ENCODE measurements around the gene DUOX1. TPM values are rescaled to one million over a fixed set of nuclear protein-coding genes. Genes with fewer than 3 reads are reported as not detected.
A peak's percentile ranks its signal among the peaks of the same experiment; 100 is the strongest.

Gene DUOX1
- total RNA-seq, 1 donor from 2014 or later: 0.07 TPM

DNA sequence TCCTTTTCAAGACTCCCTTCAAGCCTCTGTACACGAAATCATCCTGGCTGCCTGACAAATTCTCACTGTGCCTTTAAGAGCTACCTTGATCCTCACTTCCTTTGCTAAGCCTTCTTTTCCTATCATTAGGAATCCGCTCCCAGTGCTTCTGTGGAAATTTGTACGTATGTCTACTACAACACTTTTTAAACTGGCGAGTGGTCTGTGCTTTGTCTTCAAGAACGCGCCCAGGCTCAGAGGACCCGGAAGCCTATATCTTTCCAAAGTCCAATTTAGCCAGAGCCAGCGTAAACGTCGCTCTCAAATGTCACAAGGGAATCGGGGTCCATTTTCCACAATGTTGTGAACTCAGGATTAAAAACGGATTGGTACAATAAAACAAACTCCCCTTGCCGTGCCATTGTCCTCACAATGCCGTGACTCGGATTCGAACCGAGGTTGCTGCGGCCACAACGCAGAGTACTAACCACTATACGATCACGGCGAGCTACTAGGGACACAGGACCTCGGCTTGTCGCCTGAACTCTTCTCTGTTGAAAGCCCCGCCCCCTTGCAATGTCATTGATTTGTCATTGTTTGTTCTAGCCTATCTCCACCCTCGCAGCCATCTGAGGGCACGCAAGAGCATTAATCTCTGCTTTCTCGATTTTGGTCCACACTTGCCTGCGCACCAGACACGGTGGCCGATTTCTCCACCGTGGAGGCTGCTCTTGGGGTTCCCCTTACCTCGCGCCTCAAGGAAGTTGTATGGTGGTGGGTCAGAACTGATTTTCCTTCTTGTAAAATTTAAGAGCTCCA, 70.4 kb downstream of the DUOX1 start:
- Mint-ChIP-seq H3K27ac (ENCODE audit: unreplicated experiment) (no peak overlapping the region), H3K36me3 (ENCODE audit: low read depth, unreplicated experiment) (no peaks in the 10 kb centered on the region), H3K4me1 (ENCODE audit: low read depth, unreplicated experiment) (peaks cover 5% of the 10 kb centered on the region), H3K4me3 (ENCODE audit: unreplicated experiment) (no peak overlapping the region), H3K9me3 (ENCODE audit: unreplicated experiment) (no peaks in the 10 kb centered on the region), H3K27me3 (ENCODE audit: low read depth, unreplicated experiment) (peaks cover 2% of the 10 kb centered on the region)
- Histone ChIP-seq H3K4me2 (ENCODE audit: low read length) (peak overlapping the region; percentile 98), H3K27me3 (ENCODE audit: insufficient read depth, low read length) (no peaks in the 10 kb centered on the region), H3K9me3 (ENCODE audit: insufficient read depth, low read depth, low read length) (no peaks in the 10 kb centered on the region), H3K36me3 (ENCODE audit: insufficient read depth, low read length) (no peaks in the 10 kb centered on the region), H3K79me2 (ENCODE audit: insufficient read depth, low read length) (no peaks in the 10 kb centered on the region), H3K4me1 (ENCODE audit: insufficient read depth, low read length) (peaks cover 8% of the 10 kb centered on the region), H3K27ac (ENCODE audit: low read depth, low read length) (peak overlapping the region; percentile 88), H3K4me3 (ENCODE audit: insufficient read depth, low read depth, low read length) (peak overlapping the region; percentile 90), H2AFZ (ENCODE audit: low read depth, low read length) (peak overlapping the region; percentile 97), H3K9ac (ENCODE audit: low read length) (peak overlapping the region; percentile 91), H4K20me1 (ENCODE audit: insufficient read depth, low read length) (no peaks in the 10 kb centered on the region)
- no peak for TF ChIP-seq EZH2 (IDR thresholded peaks at IDR 0.05; ENCODE audit: insufficient read depth, low read length)
- TF ChIP-seq, protein P1, sequence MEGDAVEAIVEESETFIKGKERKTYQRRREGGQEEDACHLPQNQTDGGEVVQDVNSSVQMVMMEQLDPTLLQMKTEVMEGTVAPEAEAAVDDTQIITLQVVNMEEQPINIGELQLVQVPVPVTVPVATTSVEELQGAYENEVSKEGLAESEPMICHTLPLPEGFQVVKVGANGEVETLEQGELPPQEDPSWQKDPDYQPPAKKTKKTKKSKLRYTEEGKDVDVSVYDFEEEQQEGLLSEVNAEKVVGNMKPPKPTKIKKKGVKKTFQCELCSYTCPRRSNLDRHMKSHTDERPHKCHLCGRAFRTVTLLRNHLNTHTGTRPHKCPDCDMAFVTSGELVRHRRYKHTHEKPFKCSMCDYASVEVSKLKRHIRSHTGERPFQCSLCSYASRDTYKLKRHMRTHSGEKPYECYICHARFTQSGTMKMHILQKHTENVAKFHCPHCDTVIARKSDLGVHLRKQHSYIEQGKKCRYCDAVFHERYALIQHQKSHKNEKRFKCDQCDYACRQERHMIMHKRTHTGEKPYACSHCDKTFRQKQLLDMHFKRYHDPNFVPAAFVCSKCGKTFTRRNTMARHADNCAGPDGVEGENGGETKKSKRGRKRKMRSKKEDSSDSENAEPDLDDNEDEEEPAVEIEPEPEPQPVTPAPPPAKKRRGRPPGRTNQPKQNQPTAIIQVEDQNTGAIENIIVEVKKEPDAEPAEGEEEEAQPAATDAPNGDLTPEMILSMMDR (IDR thresholded peaks at IDR 0.05; ENCODE audit: insufficient read depth, low read depth, low read length): no peak
- DNase-seq (ENCODE audit: low read depth) (peak; percentile 95), FAIRE-seq (no peak)

DNA sequence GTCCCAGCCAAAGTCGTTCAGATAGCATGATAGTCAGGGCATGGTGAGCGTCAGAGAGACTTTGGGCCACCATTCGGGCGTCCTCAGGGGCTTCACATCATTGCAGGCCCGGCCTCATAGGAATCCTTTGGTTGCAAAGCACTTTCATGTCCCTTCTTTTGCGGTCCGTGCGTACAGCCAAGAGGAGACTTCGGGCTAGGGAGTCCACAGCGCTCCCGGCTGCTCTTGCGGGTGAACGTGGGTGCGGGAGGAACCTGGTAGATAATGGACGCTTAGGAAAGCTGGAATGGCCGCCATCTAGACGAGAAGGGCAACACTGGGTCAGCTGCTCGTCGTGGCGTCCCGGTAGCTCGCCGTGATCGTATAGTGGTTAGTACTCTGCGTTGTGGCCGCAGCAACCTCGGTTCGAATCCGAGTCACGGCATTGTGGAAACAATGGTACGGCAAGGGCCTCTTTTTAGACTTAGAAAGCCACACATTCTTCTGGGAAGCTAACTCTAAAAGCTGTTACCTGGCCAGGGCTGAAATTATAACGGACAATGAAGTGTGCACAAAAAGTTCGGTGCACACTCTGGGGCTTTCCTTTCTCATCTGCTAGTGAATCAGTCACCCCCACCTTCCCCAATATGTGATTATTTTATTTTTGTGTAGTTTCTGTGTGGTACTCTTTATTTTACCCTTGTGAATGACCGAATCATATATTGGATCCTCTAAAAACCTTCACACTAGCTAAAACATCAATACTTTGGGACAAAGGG, 71.2 kb downstream of the DUOX1 start:
- H2AFZ ChIP-seq (ENCODE audit: low read depth, low read length): peak overlapping the region; percentile 97
- peaks cover 5% of the 10 kb centered on the region for H3K4me1 Mint-ChIP-seq (ENCODE audit: low read depth, unreplicated experiment)
- no peaks in the 10 kb centered on the region for H4K20me1 ChIP-seq (ENCODE audit: insufficient read depth, low read length)
- no peaks in the 10 kb centered on the region for H3K36me3 ChIP-seq (ENCODE audit: insufficient read depth, low read length)
- no peaks in the 10 kb centered on the region for H3K9me3 Mint-ChIP-seq (ENCODE audit: unreplicated experiment)
- no peaks in the 10 kb centered on the region for H3K79me2 ChIP-seq (ENCODE audit: insufficient read depth, low read length)
- no peaks in the 10 kb centered on the region for H3K9me3 ChIP-seq (ENCODE audit: insufficient read depth, low read depth, low read length)
- no peak overlapping the region for H3K27ac Mint-ChIP-seq (ENCODE audit: unreplicated experiment)
- H3K27me3 ChIP-seq (ENCODE audit: insufficient read depth, low read length): peaks cover 3% of the 10 kb centered on the region
- H3K27ac ChIP-seq (ENCODE audit: low read depth, low read length): peak overlapping the region; percentile 88
- H3K4me3 Mint-ChIP-seq (ENCODE audit: unreplicated experiment): no peak overlapping the region
- H3K4me2 ChIP-seq (ENCODE audit: low read length): peak overlapping the region; percentile 98
- H3K4me3 ChIP-seq (ENCODE audit: insufficient read depth, low read depth, low read length): peak overlapping the region; percentile 90
- FAIRE-seq (no peak), DNase-seq (ENCODE audit: low read depth) (peak; percentile 66)
- H3K36me3 Mint-ChIP-seq (ENCODE audit: low read depth, unreplicated experiment): no peaks in the 10 kb centered on the region
- H3K27me3 Mint-ChIP-seq (ENCODE audit: low read depth, unreplicated experiment): peaks cover 2% of the 10 kb centered on the region
- H3K4me1 ChIP-seq (ENCODE audit: insufficient read depth, low read length): peaks cover 8% of the 10 kb centered on the region
- TF ChIP-seq, protein P1 (IDR thresholded peaks at IDR 0.05; ENCODE audit: insufficient read depth, low read depth, low read length): no peak
- no peak for TF ChIP-seq EZH2 (IDR thresholded peaks at IDR 0.05; ENCODE audit: insufficient read depth, low read length)
- peak overlapping the region; percentile 91 for H3K9ac ChIP-seq (ENCODE audit: low read length)

Data from astrocyte (in vitro differentiated cells and primary cell).